Measurements from ENCODE around the gene TAF11.
"Not testable (repeated sequence)": the region's sequence is repeated elsewhere in the genome, so short reads cannot be mapped to it uniquely, and the experiment has no call there.

TAF11 gene

DNA sequence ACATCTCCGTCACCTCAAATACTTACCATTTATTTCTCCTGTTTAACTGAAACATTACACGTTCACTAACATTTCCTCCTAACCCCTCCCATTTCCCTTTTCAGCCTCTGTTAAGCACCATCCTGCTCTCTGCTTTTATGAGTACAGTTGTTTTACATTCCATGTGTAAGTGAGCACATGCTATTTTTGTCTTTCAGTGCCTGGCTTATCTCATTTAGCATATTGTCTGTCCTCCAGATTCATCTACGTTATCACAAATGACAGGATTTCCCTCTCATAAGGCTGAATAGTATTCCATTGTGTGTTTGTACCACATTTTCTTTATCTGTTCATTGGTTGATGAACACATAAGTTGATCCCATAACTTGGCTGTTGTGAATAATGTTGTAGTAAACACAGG, 22.7 kb downstream of the TAF11 start:
- DNase-seq (ENCODE audit: low read depth), result no peak

DNA sequence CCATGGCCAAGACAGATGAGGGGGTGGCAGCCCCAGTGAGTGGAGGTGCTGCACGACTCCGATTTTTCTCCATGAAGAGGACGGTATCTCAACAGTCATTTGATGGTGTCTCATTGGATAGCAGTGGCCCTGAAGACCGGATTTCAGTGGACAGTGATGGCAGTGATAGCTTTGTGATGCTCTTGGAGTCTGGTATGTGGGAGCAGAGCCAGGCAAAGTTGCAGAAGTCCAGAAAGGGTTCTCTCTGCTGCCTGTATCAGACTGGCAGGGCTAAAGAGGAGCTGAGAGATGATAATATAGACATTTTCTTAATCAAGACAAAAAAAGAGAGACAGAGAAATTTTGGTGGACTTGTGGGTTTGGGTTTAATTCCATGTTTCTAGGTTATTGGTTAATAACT, 23.8 kb downstream of the TAF11 start:
- no peak for DNase-seq (ENCODE audit: low read depth)

DNA sequence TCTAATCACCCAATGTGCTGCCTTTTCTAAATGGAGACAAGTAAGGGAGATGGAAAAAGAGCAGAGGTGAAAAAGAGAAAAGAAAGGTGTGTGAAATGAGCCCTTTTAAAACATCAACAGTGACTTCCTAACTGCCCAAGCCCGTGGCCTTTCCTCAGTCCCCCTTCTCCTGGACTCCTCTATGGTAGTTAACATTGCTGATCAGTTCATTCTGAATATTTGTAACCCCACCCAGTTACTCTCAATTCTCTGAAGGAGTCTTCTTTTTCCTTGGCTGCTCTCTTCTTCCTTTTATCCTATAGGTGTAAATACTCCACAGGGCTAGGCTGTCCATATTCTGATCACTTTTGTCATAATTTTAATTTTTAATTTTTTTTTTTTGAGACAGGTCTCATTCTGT, 27.1 kb downstream of the TAF11 start:
- DNase-seq (ENCODE audit: low read depth), result no peak

DNA sequence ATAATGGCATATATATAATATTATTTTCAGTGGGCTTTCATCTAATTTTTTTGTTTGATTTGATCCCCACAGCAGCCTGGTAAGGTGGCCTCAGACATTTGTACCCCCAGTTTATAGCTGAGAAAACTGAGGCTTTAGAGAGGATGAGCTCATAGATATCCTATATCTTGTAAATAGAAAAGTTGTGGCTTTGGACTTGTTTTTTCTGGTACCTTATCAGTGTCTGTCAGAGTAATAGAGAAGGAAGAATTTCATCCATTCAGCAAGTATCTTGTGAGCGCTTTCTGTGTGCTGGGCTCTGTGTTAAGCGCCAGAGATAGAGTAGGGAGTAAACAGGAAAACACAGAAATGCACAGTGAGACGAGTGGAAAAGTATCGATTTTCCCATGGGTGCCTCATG, 27.9 kb downstream of the TAF11 start:
- DNase-seq (ENCODE audit: low read depth), result no peak

DNA sequence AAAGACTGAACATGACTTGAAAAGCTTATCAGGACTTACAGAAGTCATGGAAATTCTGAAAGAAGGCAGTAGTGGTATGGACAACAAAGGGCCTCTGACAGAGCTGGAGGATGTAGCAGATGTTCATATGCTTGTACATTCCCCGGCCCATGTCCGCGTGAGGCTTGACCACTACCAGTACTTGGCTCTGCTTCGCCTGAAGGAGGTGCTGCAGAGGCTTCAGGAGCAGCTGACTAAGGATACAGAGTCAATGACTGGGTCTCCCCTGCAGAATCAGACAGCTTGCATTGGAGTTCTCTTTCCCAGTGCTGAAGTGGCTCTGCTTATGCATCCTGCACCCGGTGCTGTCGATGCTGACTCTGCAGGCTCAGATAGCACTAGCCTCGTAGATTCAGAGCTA, 29.2 kb downstream of the TAF11 start:
- no peak for DNase-seq (ENCODE audit: low read depth)

DNA sequence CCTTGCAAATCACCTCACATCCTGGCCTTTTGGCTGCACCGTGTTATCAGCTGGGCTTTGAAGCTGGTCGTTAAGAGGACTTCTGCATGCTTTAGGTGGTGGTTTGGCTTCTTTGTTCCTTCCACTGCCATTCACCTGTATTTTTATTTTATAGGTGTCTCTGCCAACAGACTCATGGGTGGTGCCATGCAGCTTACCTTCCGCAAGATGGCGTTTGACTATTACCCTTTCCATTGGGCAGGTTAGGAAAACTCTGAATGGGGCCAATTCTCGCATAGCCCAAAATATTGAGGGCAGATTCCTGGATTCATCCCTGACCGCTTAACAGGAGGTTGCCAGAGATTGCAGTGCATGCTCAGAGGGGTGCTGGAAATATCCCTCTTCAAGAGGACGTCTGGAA, 32.4 kb downstream of the TAF11 start:
- no peak for DNase-seq (ENCODE audit: low read depth)

DNA sequence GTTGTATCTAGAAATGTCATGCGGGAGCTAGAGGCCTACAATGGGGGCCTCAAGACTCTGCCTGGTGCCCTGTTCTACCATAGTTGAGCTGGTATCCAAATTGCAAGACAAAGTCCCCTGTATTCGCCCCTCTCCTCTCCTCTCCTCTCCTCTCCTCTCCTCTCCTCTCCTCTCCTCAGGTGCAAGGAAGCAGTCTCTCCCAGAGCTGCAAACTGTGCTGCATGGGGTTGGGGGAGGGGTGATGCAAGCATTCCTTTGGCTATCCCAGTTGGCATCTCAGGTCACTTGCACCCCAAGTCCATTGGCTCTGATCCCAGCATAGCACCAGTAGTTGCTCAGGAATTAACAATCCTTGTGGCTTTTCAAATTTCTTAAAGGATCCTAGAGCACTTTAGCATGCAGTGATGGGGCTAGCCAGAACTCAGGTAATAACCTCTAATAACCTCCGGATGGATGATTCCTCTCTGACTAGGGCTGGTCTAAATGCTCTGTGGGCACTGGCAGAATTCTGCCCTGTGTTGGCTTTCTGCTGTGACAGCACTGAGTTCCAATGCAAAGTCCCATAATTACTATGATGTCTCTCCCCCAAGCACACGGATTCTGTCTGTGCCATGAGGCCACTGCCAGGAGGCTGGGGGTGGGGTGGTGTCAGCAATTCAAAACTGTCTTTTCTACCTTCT, 35.3 kb downstream of the TAF11 start:
- no peak for DNase-seq (ENCODE audit: low read depth)

DNA sequence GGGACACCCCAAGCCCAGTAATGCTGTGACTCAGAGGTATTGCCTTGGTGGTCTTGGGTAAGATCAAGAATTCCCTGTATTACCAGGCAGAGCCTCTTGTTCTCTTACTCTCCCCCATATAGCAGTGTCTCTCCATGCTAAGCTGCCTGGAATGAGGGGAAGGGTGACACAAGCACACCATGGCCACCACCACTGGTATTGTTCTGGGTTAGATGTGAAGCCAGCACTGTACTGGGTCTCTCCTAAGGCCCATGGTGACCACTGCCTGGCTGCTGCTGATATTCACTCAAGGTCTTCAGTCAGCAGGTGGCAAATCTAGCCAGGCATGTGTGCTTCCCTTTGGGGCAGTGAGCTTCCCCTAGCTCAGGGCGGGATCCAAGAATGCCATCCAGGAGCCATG, 36.5 kb downstream of the TAF11 start:
- no peak for DNase-seq (ENCODE audit: low read depth)

DNA sequence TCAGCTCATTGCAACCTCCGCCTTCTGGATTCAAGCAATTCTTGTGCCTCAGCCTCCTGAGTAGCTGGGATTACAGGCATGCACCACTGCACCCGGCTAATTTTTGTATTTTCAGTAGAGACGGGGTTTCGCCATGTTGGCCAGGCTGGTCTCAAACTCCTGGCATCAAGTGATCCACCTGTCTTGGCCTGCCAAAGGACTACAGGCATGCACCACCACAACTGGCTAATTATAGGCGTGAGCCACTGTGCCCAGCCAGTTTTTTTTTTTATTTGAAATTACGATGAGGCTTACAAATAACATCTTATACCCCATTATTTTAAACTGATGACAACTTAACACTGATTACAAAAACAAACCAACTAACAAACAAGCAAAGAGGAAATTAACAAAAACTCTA, 38.8 kb downstream of the TAF11 start:
- not testable (repeated sequence) for DNase-seq (ENCODE audit: low read depth)

DNA sequence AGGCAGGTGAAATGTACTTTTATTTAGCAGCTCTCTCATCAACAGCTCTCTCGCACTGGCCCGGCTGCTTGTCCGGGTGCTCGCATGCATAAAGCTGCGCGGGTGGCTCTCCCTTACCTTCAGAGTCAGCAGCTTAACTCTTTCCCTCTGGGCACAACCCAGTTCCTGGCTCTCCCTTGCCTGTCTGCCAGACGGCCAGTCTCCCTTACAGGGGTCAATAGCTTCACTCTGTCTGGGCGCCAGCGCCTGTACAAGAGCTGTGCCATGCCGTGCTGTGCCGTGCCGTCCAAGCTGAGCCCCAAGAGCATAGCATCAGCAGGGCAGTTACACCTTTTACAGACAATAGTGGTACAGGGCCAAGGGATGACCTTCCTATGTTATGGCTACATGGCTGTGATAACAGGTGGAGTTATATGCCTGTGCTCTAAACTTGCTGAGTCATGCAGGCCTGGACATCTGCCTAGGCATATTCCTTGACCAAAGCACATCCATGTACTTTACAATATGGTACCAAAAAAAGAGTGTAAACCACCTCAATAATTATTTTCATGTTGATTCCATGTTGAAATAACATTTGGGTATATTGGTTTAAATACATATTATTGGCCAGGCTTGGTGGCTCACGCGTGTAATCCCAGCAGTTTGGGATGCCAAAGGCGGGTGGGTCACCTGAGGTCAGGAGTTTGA, 48.0 kb downstream of the TAF11 start:
- DNase-seq (ENCODE audit: low read depth), result no peak

DNA sequence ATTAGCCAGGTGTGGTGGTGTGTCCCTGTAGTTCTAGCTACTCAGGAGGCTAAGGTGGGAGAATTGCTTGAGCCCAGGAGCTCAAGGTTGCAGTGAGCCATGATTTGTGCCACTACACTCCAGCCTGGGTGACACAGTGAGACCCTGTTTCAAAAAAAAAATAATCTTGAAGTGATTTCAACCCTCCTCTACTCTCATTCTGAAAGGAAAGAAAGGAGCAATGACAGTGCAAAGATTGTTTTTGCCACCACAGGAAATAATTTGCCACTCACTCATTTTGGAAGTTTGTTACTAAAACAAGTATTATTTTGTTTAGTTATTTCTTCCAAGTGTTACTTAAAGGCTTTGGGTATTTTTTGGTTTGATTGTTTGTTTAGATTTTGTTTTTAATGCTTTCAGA, 50.3 kb downstream of the TAF11 start:
- no peak for DNase-seq (ENCODE audit: low read depth)

DNA sequence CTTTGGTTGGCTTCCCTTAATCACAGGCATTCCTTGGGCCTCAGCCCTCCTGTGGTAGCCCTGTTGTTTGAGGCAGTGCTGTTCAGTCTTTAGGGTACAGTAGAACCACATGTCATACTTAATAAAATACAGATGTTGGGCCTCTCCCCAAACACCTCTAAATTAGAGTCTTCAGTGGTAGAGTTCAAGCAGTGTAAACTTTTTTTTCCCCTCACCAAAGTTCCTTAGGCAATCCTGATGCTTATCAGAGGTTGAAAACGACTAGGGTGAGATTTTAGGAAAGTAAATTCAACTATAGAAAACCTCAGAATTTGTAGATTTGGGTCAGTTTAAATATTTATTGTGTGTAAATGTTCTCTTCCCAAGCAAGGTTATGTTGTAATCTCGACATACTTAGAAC, 51.4 kb downstream of the TAF11 start:
- no peak for DNase-seq (ENCODE audit: low read depth)

DNA sequence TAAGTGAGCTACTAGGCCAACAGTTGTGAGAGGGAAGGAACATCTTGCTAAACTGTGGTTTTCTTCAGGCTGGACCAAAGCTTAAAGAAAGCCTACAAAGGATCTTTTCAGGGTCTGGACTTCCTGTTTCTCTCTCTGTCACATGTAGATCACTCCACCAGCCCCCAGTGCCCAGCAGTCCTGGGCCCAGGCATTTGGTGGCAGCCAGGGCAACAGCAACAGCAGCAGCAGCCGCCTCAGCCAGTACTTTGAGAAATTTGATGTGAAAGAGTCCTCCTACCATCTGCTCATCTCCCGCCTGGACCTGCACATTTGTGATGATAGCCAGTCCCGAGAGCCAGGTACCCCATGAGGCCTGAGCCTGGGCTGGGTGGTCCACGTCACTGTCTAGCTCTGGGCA, 51.8 kb downstream of the TAF11 start:
- DNase-seq (ENCODE audit: low read depth), result no peak

DNA sequence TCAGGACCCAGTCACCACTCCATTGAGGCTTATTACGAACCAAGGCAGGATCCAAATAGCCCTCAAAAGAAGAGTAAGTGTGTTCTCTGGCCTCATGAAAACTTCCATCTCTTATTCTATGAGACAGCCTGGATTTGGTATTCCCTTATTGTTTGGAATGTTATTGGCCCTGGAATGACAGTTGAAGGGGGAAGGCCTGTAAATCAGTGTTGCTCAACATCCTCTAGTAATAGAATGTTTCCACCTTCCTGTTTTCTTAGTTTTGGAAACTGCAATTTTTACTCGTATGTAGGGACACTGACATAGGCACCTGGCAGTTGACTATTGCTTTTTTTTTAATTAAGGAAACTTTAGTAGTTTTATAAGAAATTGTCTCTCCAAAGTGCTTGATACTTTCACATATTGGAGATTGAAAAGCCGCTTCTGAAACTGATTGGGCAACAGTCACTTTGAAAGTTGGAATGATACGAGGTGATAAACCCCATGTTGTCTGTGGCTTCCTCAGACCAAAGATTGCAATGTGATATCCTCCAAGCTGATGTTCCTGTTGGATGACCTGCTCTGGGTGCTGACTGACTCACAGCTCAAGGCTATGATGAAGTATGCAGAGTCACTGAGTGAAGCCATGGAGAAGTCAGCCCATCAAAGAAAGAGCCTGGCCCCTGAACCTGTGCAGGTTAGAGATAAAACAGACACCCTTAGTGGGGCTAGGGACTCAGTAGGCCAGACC, 52.9 kb downstream of the TAF11 start:
- no peak for DNase-seq (ENCODE audit: low read depth)

DNA sequence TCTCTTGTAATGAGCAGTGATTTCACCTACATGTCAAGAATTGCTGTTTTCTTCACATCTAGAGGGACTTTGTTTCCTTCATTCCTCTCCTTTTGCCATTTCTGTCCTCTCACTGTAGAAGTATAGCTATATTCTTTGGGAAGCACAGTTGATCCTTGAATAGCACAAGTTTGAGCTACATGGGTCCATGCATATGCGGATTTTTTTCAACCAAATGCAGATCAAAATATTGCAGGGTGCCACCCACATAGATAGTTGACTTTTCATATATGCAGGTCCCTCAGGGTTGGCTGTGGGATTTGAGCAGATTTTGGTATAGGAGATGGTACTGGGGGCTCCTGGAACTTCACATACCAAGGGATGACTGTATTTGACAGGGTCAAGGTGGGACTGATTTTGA, 54.9 kb downstream of the TAF11 start:
- DNase-seq (ENCODE audit: low read depth), result no peak

DNA sequence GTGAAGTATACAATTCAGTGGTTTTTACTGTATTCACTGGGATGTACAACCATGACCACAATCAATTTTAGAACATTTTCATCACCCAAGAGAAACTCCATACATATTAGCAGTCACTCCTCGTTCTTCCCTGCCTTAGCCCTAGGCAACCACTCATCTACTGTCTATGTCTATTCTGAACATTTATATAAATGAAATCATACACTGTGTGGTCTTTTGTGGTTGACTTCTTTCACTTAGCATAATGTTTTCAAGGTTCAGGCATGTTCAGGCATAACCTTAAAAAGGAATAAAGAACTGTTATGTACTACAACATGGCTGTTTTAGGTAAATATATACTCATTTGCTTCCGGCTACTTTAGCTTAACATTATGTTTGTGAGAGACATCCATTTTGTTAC, 58.7 kb downstream of the TAF11 start:
- DNase-seq (ENCODE audit: low read depth), result no peak

All from activated T-cell treated with anti-CD3 and anti-CD28 coated beads for 1 hour (primary cell).